Neutrophil (primary cell): ENCODE data around the gene ANGEL1.

Source experiments
- H3K27ac ChIP-seq: fragments of 200-600 bp; sonication (generic); 2 replicates; pipeline ENCODE4 v1.5.1; 2016; ENCODE audit warnings: mild to moderate bottlenecking, moderate library complexity
- H3K27me3 ChIP-seq: fragments of 200-600 bp; sonication (generic); 2 replicates; pipeline ENCODE4 v1.6.0; 2016; ENCODE audit warnings: mild to moderate bottlenecking
- H3K36me3 ChIP-seq: fragments of 200-600 bp; sonication (generic); 2 replicates; pipeline ENCODE4 v1.5.1; 2017
- H3K4me1 ChIP-seq, 2 experiments: fragments of 200-600 bp in 1 of 2; sonication (generic) in 1 of 2; 1 replicate in 1 of 2; 2 replicates in 1 of 2; pipeline versions ENCODE4 v1.5.1 to v1.6.1; 2013 to 2016; ENCODE audit warnings: low read depth in 1 of 2, low read length in 1 of 2, mild to moderate bottlenecking in 1 of 2, moderate library complexity in 1 of 2; ENCODE audit not compliant: control insufficient read depth in 1 of 2, insufficient read depth in 1 of 2
- H3K4me3 ChIP-seq, 2 experiments: fragments of 200-600 bp in 1 of 2; sonication (generic) in 1 of 2; 1 replicate in 1 of 2; 2 replicates in 1 of 2; pipeline ENCODE4 v1.5.1; 2013 to 2016; ENCODE audit warnings: low read depth in 1 of 2, low read length in 1 of 2, mild to moderate bottlenecking in 1 of 2, moderate library complexity in 1 of 2
- H3K9me3 ChIP-seq: fragments of 200-600 bp; sonication (generic); 2 replicates; pipeline ENCODE4 v1.5.1; 2016
- TF ChIP-seq, protein P1 (sequence below): fragments of 200-600 bp; sonication (generic); IDR thresholded peaks from 2 replicates; pipeline ENCODE4 v1.5.1; 2016; ENCODE audit warnings: antibody characterized with exemption

Gene ANGEL1

DNA sequence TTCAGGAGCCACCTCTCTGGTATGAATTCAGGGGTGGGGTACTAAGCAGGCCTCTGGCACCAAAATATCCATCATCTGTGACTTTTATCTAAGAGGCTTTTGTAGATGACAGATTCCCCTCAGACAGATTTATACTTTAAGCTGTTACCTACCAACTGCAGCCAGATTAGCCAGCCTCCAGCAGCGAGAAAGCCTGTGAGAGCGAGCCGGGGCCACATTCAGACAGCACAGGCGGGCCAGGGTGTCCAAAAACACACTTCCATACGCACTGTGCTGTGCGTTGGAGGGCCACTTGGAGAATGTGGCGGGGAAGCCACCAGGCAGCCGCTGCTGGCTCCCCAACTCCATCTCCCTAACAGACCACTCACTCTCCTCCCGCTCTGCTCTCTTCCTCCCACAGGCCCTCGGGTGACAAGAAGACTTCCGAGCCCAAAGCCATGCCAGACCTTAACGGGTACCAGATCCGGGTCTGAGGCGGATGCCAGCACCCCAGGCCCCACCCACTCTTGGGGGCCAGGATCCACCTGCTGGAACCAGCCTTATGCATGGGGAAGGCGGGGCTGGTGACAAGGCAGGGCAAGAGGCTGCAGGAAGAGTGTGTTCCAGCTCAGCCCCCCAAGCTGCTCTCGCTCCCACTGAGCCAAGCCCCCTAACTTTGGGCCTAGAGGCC, 34.0 kb downstream of the ANGEL1 start:
- H3K4me1 ChIP-seq, result peaks cover 0 to under 1% of the 10 kb centered on the region in 2 experiments
- H3K36me3 ChIP-seq, result peaks cover 11% of the 10 kb centered on the region
- H3K9me3 ChIP-seq, result no peaks in the 10 kb centered on the region
- no peak overlapping the region for H3K27ac ChIP-seq
- TF ChIP-seq, protein P1, sequence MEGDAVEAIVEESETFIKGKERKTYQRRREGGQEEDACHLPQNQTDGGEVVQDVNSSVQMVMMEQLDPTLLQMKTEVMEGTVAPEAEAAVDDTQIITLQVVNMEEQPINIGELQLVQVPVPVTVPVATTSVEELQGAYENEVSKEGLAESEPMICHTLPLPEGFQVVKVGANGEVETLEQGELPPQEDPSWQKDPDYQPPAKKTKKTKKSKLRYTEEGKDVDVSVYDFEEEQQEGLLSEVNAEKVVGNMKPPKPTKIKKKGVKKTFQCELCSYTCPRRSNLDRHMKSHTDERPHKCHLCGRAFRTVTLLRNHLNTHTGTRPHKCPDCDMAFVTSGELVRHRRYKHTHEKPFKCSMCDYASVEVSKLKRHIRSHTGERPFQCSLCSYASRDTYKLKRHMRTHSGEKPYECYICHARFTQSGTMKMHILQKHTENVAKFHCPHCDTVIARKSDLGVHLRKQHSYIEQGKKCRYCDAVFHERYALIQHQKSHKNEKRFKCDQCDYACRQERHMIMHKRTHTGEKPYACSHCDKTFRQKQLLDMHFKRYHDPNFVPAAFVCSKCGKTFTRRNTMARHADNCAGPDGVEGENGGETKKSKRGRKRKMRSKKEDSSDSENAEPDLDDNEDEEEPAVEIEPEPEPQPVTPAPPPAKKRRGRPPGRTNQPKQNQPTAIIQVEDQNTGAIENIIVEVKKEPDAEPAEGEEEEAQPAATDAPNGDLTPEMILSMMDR, result no peak
- peaks cover 3% of the 10 kb centered on the region for H3K27me3 ChIP-seq
- no peak overlapping the region for H3K4me3 ChIP-seq

DNA sequence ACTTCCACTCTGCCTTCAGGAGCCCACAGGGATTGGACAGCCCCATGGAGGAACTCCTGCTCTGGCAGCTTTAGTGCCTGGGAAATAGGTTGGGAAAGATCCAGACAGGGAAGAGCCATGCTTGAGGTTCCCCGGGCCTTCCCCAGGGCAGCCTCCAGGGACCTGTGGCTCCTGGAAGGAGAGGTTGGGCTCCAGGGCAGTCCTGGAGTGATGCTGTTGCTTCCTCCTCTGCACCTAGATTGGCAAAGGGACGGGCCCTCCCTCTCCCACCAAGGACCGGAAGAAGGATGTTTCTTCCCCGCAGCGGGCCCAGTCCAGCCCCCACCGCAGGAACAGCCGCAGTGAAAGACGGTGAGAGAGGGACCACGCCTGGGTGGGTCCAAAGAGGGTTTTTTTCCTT, 35.0 kb downstream of the ANGEL1 start:
- Histone ChIP-seq H3K4me3 (no peak overlapping the region), H3K27me3 (peaks cover 13% of the 10 kb centered on the region), H3K36me3 (peaks cover 7% of the 10 kb centered on the region), H3K27ac (no peak overlapping the region), H3K9me3 (no peaks in the 10 kb centered on the region), H3K4me1 (no peaks in the 10 kb centered on the region)
- TF ChIP-seq, protein P1, result no peak

DNA sequence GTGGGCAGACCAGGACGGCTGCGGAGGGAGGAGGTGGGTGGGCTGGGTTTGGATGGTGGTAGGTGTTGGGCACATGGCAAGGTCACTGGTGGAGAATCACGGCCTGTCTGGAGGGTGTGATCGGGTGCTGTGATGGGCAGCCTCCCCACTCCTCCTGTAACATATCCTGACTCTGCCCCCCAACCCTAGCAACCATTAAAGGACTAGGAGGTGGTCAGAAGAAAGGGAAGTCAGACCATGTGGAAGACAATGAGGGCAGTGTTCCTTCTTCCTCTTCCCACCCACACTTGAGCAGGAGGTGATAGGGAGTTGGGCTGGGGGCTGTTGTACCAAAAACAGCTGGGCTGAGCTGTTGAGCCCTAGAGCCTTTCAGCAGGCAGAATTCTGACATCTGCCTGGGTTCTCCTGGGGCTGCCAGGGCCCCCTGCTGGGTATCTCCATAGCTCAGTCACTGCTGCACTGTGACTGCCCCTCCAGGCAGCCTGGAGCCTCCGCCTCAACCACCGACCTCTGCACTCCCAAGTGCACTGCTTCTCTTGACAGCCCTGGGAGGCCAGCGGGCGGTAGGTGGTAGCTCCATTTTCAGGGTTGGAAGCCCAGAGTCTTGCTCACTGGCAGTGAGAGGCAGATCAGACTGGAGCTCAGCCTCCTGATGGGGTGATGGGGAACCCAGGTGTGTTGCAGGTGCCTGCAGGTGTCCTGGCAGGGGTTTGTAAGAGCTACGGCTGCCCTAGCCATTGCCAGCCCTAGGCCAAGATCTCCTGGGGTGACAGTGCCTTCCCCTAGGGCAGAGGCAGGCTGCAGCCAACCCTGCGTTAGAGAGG, 36.0 kb downstream of the ANGEL1 start:
- H3K4me3 ChIP-seq, result no peak overlapping the region
- H3K27me3 ChIP-seq, result peaks cover 18% of the 10 kb centered on the region
- H3K36me3 ChIP-seq, result no peaks in the 10 kb centered on the region
- H3K9me3 ChIP-seq, result no peaks in the 10 kb centered on the region
- H3K27ac ChIP-seq, result no peak overlapping the region
- TF ChIP-seq, protein P1, result no peak
- no peaks in the 10 kb centered on the region for H3K4me1 ChIP-seq

DNA sequence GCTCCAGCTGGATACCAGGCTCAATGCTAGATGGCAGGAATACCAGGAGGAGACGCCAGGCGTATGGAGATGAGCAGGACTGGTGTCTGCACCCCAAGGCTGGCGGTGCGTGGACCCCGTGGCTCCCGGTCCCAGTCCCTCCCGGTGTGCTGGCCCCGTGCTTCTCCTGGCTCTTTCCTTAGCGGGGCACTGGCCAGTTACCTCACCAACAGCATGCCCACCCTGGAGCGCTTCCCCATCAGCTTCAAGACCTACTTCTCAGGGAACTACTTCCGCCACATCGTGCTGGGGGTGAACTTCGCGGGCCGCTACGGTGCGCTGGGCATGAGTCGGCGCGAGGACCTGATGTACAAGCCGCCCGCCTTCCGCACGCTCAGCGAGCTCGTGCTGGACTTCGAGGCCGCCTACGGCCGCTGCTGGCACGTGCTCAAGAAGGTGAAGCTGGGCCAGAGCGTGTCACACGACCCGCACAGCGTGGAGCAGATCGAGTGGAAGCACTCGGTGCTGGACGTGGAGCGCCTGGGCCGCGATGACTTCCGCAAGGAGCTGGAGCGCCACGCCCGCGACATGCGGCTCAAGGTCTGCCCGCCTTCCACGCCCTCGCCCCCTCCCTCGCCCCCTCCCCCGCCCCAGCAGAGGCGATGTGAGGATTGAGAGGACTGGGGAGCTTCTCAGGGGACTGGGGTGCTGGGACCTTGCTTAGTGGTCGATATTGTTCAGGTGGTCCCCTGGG, 36.8 kb downstream of the ANGEL1 start:
- Histone ChIP-seq H3K4me3 (no peak overlapping the region), H3K27me3 (peaks cover 18% of the 10 kb centered on the region), H3K27ac (no peak overlapping the region), H3K4me1 (no peaks in the 10 kb centered on the region), H3K36me3 (no peaks in the 10 kb centered on the region), H3K9me3 (no peaks in the 10 kb centered on the region)
- TF ChIP-seq, protein P1, result no peak

DNA sequence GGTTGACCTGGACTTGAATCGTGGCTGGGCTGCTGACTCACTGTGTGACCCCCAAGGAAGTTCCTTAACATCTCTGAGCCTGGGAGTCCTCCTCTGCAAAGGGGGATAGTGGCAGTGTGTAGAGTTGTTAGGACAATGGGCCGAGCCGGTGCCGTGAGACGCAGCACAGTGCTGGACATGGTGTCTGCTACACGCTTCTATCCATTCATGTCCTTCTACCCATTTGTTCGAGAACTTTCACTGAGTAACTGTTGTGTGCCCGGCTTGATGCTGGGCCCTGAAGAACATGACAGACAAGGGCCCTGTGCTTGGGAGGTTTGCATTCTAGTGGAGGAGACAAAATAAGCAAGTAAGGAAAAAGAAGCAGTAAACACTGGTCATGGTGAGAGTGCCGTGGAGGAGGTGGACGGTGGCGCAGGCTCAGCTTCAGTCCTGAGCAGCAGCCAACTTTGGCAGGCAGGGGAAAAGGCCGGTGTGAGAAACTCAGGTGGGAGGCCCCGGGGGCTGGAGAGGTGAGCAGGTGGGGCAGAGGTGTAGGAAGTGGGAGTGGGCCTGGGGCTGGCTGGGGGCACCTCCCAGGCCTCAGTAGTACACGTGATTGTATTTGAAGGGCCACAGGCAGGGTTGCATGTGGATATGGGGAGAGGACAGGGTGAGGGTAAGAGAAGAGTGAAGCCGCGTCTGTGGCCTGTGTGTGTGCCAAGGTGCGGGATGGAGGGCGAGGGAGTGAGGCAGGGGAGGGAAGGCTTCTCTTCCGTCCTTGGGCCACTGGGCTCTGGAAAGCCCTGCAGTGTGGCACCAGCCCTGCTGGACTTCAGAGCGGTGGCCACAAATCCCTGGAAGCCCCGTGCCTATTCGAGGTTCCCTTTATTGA, 37.6 kb downstream of the ANGEL1 start:
- no peaks in the 10 kb centered on the region for H3K4me1 ChIP-seq

More for the DNA sequence above, 37.6 kb downstream of the ANGEL1 start:
- Histone ChIP-seq H3K27ac (no peak overlapping the region), H3K4me3 (no peak overlapping the region), H3K36me3 (no peaks in the 10 kb centered on the region), H3K9me3 (no peaks in the 10 kb centered on the region), H3K27me3 (peaks cover 18% of the 10 kb centered on the region)
- TF ChIP-seq, protein P1, result no peak
